ENCODE data around the gene CST1.
A peak's percentile ranks its signal among the peaks of the same experiment; 100 is the strongest.

DNA sequence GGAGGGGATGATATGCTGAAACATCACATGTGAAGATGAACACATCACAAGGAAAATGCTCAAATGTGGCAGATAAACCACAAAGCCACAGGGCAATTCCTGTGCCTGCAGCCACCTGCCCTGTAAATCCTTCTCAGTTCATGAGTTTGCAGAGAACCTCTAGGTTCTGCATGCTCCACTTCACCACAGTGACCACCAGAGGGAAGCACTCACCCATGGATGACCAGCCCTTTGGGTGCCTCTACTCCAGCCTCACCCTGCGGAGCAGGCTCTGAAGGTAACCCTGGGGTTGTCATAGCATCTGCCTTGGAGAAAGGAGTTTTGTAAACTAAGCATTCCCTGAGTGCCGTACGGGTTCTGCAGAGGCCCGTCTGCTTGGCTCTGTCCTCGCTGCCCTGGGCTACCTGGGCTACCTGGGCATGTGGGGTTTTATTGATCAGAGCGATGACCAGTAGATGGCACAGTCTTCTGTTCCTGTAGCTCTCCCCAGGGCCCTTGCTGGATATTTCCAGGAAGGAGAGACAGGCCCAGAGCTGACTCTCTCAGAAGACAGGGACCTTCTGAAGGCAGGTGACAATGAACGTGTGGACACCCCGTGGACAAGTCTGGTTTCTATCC lies 31.7 kb upstream of the CST1 start:
- TF ChIP-seq, protein P1, sequence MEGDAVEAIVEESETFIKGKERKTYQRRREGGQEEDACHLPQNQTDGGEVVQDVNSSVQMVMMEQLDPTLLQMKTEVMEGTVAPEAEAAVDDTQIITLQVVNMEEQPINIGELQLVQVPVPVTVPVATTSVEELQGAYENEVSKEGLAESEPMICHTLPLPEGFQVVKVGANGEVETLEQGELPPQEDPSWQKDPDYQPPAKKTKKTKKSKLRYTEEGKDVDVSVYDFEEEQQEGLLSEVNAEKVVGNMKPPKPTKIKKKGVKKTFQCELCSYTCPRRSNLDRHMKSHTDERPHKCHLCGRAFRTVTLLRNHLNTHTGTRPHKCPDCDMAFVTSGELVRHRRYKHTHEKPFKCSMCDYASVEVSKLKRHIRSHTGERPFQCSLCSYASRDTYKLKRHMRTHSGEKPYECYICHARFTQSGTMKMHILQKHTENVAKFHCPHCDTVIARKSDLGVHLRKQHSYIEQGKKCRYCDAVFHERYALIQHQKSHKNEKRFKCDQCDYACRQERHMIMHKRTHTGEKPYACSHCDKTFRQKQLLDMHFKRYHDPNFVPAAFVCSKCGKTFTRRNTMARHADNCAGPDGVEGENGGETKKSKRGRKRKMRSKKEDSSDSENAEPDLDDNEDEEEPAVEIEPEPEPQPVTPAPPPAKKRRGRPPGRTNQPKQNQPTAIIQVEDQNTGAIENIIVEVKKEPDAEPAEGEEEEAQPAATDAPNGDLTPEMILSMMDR (IDR thresholded peaks at IDR 0.05; ENCODE audit: insufficient read depth, low read depth, low read length) = peak; percentile 37
- TF ChIP-seq EZH2 (IDR thresholded peaks at IDR 0.05; ENCODE audit: insufficient read depth, low read length) = no peak
